Activated CD4-positive, alpha-beta memory T cell treated with anti-CD3 and anti-CD28 coated beads for 36 hours (primary cell): ENCODE data around the gene CDCP2. TPM values are rescaled to one million over a fixed set of nuclear protein-coding genes. Genes with fewer than 3 reads are reported as not detected.
"Not testable (repeated sequence)": the region's sequence is repeated elsewhere in the genome, so short reads cannot be mapped to it uniquely, and the experiment has no call there.

Experiments used
- CTCF ChIA-PET: fragments of 350-600 bp; sonication (Branson Sonifier 250); formaldehyde crosslinking; loops from one replicate; lab custom pipeline; 2021; ENCODE audit warnings: antibody characterized with exemption, inconsistent platforms; lab: Charles Lee
- POLR2A ChIA-PET: fragments of 350-600 bp; sonication (Branson Sonifier 250); formaldehyde crosslinking; loops from one replicate; lab custom pipeline; 2021; ENCODE audit warnings: antibody characterized with exemption; lab: Charles Lee
- DNase-seq: peaks from one replicate; pipeline ENCODE4 v3.0.0-alpha.2; 2020
- H3K27ac Mint-ChIP-seq: one replicate; pipeline ENCODE4 v1.8.0; 2021; ENCODE audit warnings: mixed read lengths
- H3K27me3 Mint-ChIP-seq: one replicate; pipeline ENCODE4 v1.8.0; 2021; ENCODE audit warnings: mixed read lengths
- H3K36me3 Mint-ChIP-seq: one replicate; pipeline ENCODE4 v1.8.0; 2021; ENCODE audit warnings: mixed read lengths
- H3K4me1 Mint-ChIP-seq: one replicate; pipeline ENCODE4 v1.8.0; 2021; ENCODE audit warnings: low read depth, mixed read lengths
- H3K4me3 Mint-ChIP-seq: one replicate; pipeline ENCODE4 v1.8.0; 2021; ENCODE audit warnings: mild to moderate bottlenecking, mixed read lengths
- H3K9me3 Mint-ChIP-seq: one replicate; pipeline ENCODE4 v1.8.0; 2021; ENCODE audit warnings: mixed read lengths
- intact Hi-C: fragments of 100-400 bp; cut with micrococcal nuclease; formaldehyde crosslinking; loops from one replicate; pipeline ENCODE4 v1.15.1; 2023
- total RNA-seq, 2 experiments: library from RNA; stranded (reverse); gene quantifications; one replicate each; pipeline ENCODE4 v1.2.3, GENCODE V29; 2021

CDCP2 gene
- total RNA-seq, 2 experiments from 2014 or later: not detected

GRCh38 chr1:54095546-54096226 lies 57.1 kb downstream of the CDCP2 start:
- DNase-seq: no peak
- ChIA-PET CTCF (no interaction called here), POLR2A (no interaction called here)
- intact Hi-C loops: no loop called here
- Mint-ChIP-seq H3K27me3 (no peaks in the 10 kb centered on the region), H3K4me1 (no peaks in the 10 kb centered on the region), H3K36me3 (peaks cover 14% of the 10 kb centered on the region), H3K27ac (no peak overlapping the region), H3K9me3 (no peaks in the 10 kb centered on the region), H3K4me3 (no peak overlapping the region)

GRCh38 chr1:54094730-54095105 lies 58.1 kb downstream of the CDCP2 start:
- H3K36me3 Mint-ChIP-seq: peaks cover 13% of the 10 kb centered on the region
- H3K27ac Mint-ChIP-seq, H3K9me3 Mint-ChIP-seq, DNase-seq, H3K4me3 Mint-ChIP-seq, H3K27me3 Mint-ChIP-seq, H3K4me1 Mint-ChIP-seq, intact Hi-C loops, POLR2A ChIA-PET: not testable (repeated sequence)
- CTCF ChIA-PET: interaction anchor here (0.6 kb wide), 1 partner anchor 539 kb away, joined by 3 read pairs; no protein-coding TSS in a partner anchor

GRCh38 chr1:54094001-54094729 lies 58.6 kb downstream of the CDCP2 start:
- H3K36me3 Mint-ChIP-seq: peaks cover 14% of the 10 kb centered on the region
- no peak overlapping the region for H3K4me3 Mint-ChIP-seq
- CTCF ChIA-PET: no interaction called here

GRCh38 chr1:54091666-54092065 lies 61.1 kb downstream of the CDCP2 start:
- CTCF ChIA-PET: no interaction called here
- no peaks in the 10 kb centered on the region for H3K27me3 Mint-ChIP-seq
- no peak overlapping the region for H3K4me3 Mint-ChIP-seq
- H3K9me3 Mint-ChIP-seq: no peaks in the 10 kb centered on the region
- no peak overlapping the region for H3K27ac Mint-ChIP-seq
- POLR2A ChIA-PET: no interaction called here
- intact Hi-C loops: no loop called here
- H3K4me1 Mint-ChIP-seq: no peaks in the 10 kb centered on the region
- no peak for DNase-seq
- peaks cover 10% of the 10 kb centered on the region for H3K36me3 Mint-ChIP-seq

More at GRCh38 chr1:54094001-54094729, 58.6 kb downstream of the CDCP2 start:
- intact Hi-C loops: no loop called here
- H3K4me1 Mint-ChIP-seq: no peaks in the 10 kb centered on the region
- no peak overlapping the region for H3K27ac Mint-ChIP-seq
- POLR2A ChIA-PET: no interaction called here
- no peak for DNase-seq
- no peaks in the 10 kb centered on the region for H3K27me3 Mint-ChIP-seq
- H3K9me3 Mint-ChIP-seq: no peaks in the 10 kb centered on the region

GRCh38 chr1:54088385-54088784 lies 64.4 kb downstream of the CDCP2 start:
- peaks cover 7% of the 10 kb centered on the region for H3K36me3 Mint-ChIP-seq
- no peaks in the 10 kb centered on the region for H3K4me1 Mint-ChIP-seq
- no peak overlapping the region for H3K4me3 Mint-ChIP-seq
- no peaks in the 10 kb centered on the region for H3K27me3 Mint-ChIP-seq
- intact Hi-C loops: loop anchor here (10.0 kb wide), 1 partner anchor 224 kb away; no protein-coding TSS in a partner anchor
- no peak for DNase-seq
- ChIA-PET POLR2A (no interaction called here), CTCF (no interaction called here)
- no peak overlapping the region for H3K27ac Mint-ChIP-seq
- H3K9me3 Mint-ChIP-seq: no peaks in the 10 kb centered on the region

GRCh38 chr1:54086754-54087153 lies 66.0 kb downstream of the CDCP2 start:
- CTCF ChIA-PET: interaction anchor here (1.3 kb wide), 1 partner anchor 15 kb away, joined by 3 read pairs; no protein-coding TSS in a partner anchor
- Mint-ChIP-seq H3K36me3 (peaks cover 7% of the 10 kb centered on the region), H3K9me3 (no peaks in the 10 kb centered on the region), H3K27me3 (no peaks in the 10 kb centered on the region), H3K4me3 (no peak overlapping the region), H3K27ac (no peak overlapping the region), H3K4me1 (no peaks in the 10 kb centered on the region)
- POLR2A ChIA-PET: no interaction called here
- intact Hi-C loops: loop anchor here (10.0 kb wide), 1 partner anchor 222 kb away; no protein-coding TSS in a partner anchor
- no peak for DNase-seq

GRCh38 chr1:54084794-54085193 lies 68.0 kb downstream of the CDCP2 start:
- H3K4me1 Mint-ChIP-seq: peaks cover 3% of the 10 kb centered on the region
- intact Hi-C loops: loop anchor here (10.0 kb wide), 1 partner anchor 220 kb away; no protein-coding TSS in a partner anchor
- H3K9me3 Mint-ChIP-seq: no peaks in the 10 kb centered on the region
- POLR2A ChIA-PET: no interaction called here
- H3K27me3 Mint-ChIP-seq: no peaks in the 10 kb centered on the region
- no peak overlapping the region for H3K4me3 Mint-ChIP-seq
- H3K27ac Mint-ChIP-seq: no peak overlapping the region
- DNase-seq: no peak
- H3K36me3 Mint-ChIP-seq: peaks cover 3% of the 10 kb centered on the region
- CTCF ChIA-PET: interaction anchor here (1.6 kb wide), 1 partner anchor 405 kb away, joined by 5 read pairs; no protein-coding TSS in a partner anchor

Other genes starting within 250 kb of the CDCP2 start
- gene IFT25, start 207.3 kb downstream of the CDCP2 start, total RNA-seq: 10 to 100 TPM; 52.5 to 60.3 TPM
- gene LRRC42, start 206.7 kb downstream of the CDCP2 start, total RNA-seq: 10 to 100 TPM; 26.9 to 28.4 TPM
- gene LDLRAD1, start 134.8 kb downstream of the CDCP2 start, total RNA-seq: not detected
- 100 to 1,000 TPM; 142 to 149 TPM for gene TMEM59, start 99.8 kb downstream of the CDCP2 start, total RNA-seq
- 10 to 100 TPM; 12.8 to 13.6 TPM for gene TCEANC2, start 99.4 kb downstream of the CDCP2 start, total RNA-seq
- gene CYB5RL, start 47.0 kb upstream of the CDCP2 start, total RNA-seq: 10 to 100 TPM; 12.8 to 13.0 TPM
- gene MRPL37, start 47.2 kb upstream of the CDCP2 start, total RNA-seq: 100 to 1,000 TPM; 157 to 166 TPM